Gastrocnemius medialis (tissue), 4 donors: ENCODE measurements around the gene ACSL5.

Experiments
- CTCF ChIP-seq, 5 experiments: fragments of 450-650 bp in 3 of 5; fragments of 200-600 bp in 2 of 5; sonication (generic) in 2 of 5; IDR thresholded peaks in 4 of 5; conservative IDR thresholded peaks in 1 of 5; 1 replicate in 4 of 5; 2 replicates in 1 of 5; pipeline ENCODE4 v1.5.1; 2016 to 2019; ENCODE audit warnings: antibody characterized with exemption in 5 of 5, mild to moderate bottlenecking in 3 of 5, moderate library complexity in 3 of 5
- POLR2A ChIP-seq, 2 donors: fragments of 450-650 bp; IDR thresholded peaks; one replicate each; pipeline ENCODE4 v1.6.1; 2017; ENCODE audit warnings: antibody characterized with exemption in 2 of 2, mild to moderate bottlenecking in 2 of 2, moderate library complexity in 2 of 2

- no peak for TF ChIP-seq POLR2A (IDR thresholded peaks at IDR 0.05)
- TF ChIP-seq CTCF (IDR thresholded peaks at IDR 0.05 in 4 of 5, conservative IDR thresholded peaks at IDR 0.05 in 1 of 5), result no peak
These were observed 28.2 kb upstream of the ACSL5 start for GRCh38 chr10:112345743-112346142.
